NCI-H187 treated with DMSO at 0.1 percent for 48 hours (cell line): ENCODE measurements around the gene ZNF587.
"Not testable (repeated sequence)": the region's sequence is repeated elsewhere in the genome, so short reads cannot be mapped to it uniquely, and the experiment has no call there.

Experiments
- DNase-seq: peaks from one replicate; lab custom pipeline; 2025; lab: John Stamatoyannopoulos, UW

ZNF587 gene

DNA sequence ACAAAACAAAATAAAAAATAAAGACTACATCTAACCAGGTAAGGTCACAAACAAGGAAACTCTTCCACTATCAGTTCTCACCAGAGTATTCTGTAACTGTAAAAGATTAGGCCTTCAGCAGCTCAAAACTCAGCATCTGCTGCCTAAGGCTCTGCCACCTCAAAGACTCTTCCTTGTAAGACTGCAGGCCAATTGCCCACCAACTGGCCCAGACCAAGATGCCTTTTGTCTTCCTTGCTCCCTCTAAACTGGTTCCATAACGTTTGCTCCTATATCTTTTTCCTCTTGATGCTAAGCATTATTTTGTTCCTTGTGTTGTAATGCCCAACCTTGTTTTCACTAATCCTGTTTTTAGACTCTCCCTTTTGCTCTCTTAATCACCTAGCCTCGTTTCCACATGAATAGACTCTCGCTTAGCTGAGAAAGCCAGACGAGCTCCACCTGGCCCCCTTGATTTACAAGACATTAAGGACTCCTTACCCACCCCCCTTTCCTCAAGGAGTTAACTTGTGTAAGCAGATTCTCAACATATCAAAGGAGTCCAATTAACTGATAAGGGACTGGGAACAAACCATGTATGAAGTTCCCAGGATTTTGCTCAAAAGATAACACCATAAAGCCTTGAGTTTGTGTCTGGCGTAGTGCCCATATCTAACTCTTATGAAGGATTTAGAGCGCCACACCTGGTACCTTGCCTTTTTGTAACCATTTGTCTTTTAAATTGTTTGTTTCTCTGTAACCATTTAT is 37.7 kb downstream of the ZNF587 start:
- DNase-seq = no peak

- no peak for DNase-seq
Observed at GRCh38 chr19:57888107-57888559, 38.5 kb downstream of the ZNF587 start.

GRCh38 chr19:57888560-57889231 is 39.0 kb downstream of the ZNF587 start, which contains the start of gene ZNF814:
Gene ZNF814, minus strand, starts transcription at chr19:57889037. Its CDS starts 235 bp downstream, at chr19:57888802.
- DNase-seq = no peak

GRCh38 chr19:57890706-57891105 is 41.0 kb downstream of the ZNF587 start:
- DNase-seq = not testable (repeated sequence)

- no peak for DNase-seq
Observed at GRCh38 chr19:57900311-57900710, 50.7 kb downstream of the ZNF587 start.

DNA sequence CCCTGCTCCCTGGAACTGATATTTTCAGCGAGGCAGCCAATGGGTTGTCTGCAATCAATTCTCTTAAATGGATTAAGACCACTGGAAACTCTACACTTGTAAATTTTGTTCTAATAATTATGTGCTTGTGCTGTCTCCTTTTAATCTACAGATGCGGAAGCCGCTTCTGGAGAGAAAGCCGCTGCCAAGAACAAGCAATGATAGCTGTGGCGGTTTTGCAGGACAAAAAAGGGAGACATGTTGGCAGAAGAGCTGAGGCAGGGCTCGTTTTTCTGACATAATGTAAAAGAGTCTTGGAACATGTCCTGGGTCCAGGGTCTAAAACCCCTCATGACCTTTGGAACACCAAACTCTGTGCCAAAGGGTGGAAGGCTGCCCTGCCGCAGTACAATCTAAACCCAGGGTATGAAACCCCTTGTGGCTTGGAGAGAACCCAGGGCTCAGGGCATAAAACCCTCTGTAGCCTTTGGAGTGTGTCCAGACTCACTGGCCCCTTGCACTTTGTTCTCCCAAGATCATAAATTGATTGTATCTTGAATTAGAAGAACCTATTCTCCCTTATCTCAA is 54.0 kb downstream of the ZNF587 start:
- DNase-seq = no peak

GRCh38 chr19:57905258-57905657 is 55.6 kb downstream of the ZNF587 start:
- no peak for DNase-seq

DNA sequence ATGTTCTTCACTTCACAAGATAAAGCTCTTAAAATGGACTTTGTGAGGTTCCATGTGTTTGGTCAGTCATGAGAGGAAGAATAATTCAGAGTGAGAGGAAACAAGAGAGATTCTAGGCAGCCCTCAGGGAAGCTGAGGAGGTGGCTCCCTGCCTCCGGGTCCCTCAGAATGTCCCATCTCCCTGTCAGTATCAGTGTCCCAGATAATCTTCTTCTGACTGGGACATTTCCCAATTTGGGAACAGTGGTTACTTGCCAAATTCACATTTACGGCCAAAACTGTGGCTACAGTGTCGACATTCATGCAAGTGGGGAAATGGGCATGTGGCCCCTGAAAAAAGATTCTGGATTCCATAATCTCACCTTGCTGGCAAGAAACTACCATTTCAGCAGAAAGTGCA is 57.7 kb downstream of the ZNF587 start:
- DNase-seq = no peak

DNA sequence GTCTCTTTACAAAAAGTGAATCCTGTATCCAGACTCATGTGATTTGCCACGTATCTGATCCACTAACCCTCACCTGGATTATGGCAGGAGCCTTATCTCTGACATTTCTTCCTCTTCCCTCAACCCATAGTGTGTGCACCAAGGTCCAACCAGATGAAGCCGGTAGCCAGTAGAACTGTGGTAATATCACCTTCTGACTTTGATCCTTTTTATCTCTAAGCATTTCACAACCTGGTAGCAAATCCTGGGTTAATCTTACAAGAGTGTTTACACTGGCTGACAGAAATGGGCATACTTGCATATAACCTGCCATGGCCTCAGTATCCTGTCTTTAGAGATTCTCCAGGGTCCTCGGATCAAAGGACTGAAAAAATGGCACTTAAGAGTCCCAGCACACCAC is 64.9 kb downstream of the ZNF587 start:
- DNase-seq = no peak
